ENCODE data around the gene P3H2. TPM values are rescaled to one million over a fixed set of nuclear protein-coding genes. Genes with fewer than 3 reads are reported as not detected.

P3H2 gene
- total and polyA plus RNA-seq, 2 experiments from 2014 or later: 14.5 TPM

GRCh38 chr3:189953551-189953950 lies 167.1 kb downstream of the P3H2 start:
- TF ChIP-seq EZH2 (IDR thresholded peaks at IDR 0.05; ENCODE audit: borderline replicate concordance): no peak
- no peak for TF ChIP-seq EZH2phosphoT487 (IDR thresholded peaks at IDR 0.05; ENCODE audit: low read depth, severe bottlenecking, unreplicated experiment)
- no peak for TF ChIP-seq CTCF (IDR thresholded peaks at IDR 0.05; ENCODE audit: poor library complexity)
- no peak for DNase-seq (ENCODE audit: low spot score)

GRCh38 chr3:189952272-189952671 lies 168.4 kb downstream of the P3H2 start:
- no peaks in the 10 kb centered on the region for H3K36me3 ChIP-seq (replicated peaks; ENCODE audit: insufficient read depth, low read depth)
- no peak overlapping the region for H3K27ac ChIP-seq
- no peaks in the 10 kb centered on the region for H3K27me3 ChIP-seq
- no peak overlapping the region for H3K4me2 ChIP-seq
- no peak overlapping the region for H2AFZ ChIP-seq
- no peaks in the 10 kb centered on the region for H3K4me1 ChIP-seq (ENCODE audit: insufficient read depth)
- H4K20me1 ChIP-seq (ENCODE audit: insufficient read depth, poor library complexity, severe bottlenecking): no peaks in the 10 kb centered on the region
- H3K4me3 ChIP-seq: no peak overlapping the region
- 79% methylated on average over 7 of the region's 7 CpGs for WGBS (ENCODE audit: low lambda C conversion rate, missing lambda C conversion rate)
- DNase-seq (ENCODE audit: low spot score): no peak
- H3K9me2 ChIP-seq (replicated peaks; ENCODE audit: insufficient read depth): no peaks in the 10 kb centered on the region
- no peak for TF ChIP-seq EZH2phosphoT487 (IDR thresholded peaks at IDR 0.05; ENCODE audit: low read depth, severe bottlenecking, unreplicated experiment)
- no peak for TF ChIP-seq EZH2 (IDR thresholded peaks at IDR 0.05; ENCODE audit: borderline replicate concordance)
- no peak for TF ChIP-seq CTCF (IDR thresholded peaks at IDR 0.05; ENCODE audit: poor library complexity)
- no peaks in the 10 kb centered on the region for H3K79me2 ChIP-seq
- no peaks in the 10 kb centered on the region for H3K9me3 ChIP-seq (ENCODE audit: low read depth)

More at GRCh38 chr3:189953551-189953950, 167.1 kb downstream of the P3H2 start:
- Histone ChIP-seq H3K27me3 (no peaks in the 10 kb centered on the region), H3K4me2 (no peak overlapping the region), H3K27ac (no peak overlapping the region), H3K9me3 (ENCODE audit: low read depth) (no peaks in the 10 kb centered on the region), H3K9me2 (replicated peaks; ENCODE audit: insufficient read depth) (no peaks in the 10 kb centered on the region), H2AFZ (no peak overlapping the region), H4K20me1 (ENCODE audit: insufficient read depth, poor library complexity, severe bottlenecking) (no peaks in the 10 kb centered on the region), H3K79me2 (no peaks in the 10 kb centered on the region), H3K4me3 (no peak overlapping the region), H3K36me3 (replicated peaks; ENCODE audit: insufficient read depth, low read depth) (no peaks in the 10 kb centered on the region), H3K4me1 (ENCODE audit: insufficient read depth) (no peaks in the 10 kb centered on the region)
- 88% methylated on average over 4 of the region's 4 CpGs for WGBS (ENCODE audit: low lambda C conversion rate, missing lambda C conversion rate)

GRCh38 chr3:189950258-189950657 lies 170.4 kb downstream of the P3H2 start:
- 48% methylated on average over 6 of the region's 6 CpGs for WGBS (ENCODE audit: low lambda C conversion rate, missing lambda C conversion rate)
- Histone ChIP-seq H3K9me3 (ENCODE audit: low read depth) (no peaks in the 10 kb centered on the region), H2AFZ (no peak overlapping the region), H3K36me3 (replicated peaks; ENCODE audit: insufficient read depth, low read depth) (no peaks in the 10 kb centered on the region), H3K4me1 (ENCODE audit: insufficient read depth) (no peaks in the 10 kb centered on the region), H3K4me2 (no peak overlapping the region), H3K27me3 (no peaks in the 10 kb centered on the region), H3K79me2 (no peaks in the 10 kb centered on the region), H3K9me2 (replicated peaks; ENCODE audit: insufficient read depth) (no peaks in the 10 kb centered on the region), H3K4me3 (no peak overlapping the region), H3K27ac (no peak overlapping the region), H4K20me1 (ENCODE audit: insufficient read depth, poor library complexity, severe bottlenecking) (no peaks in the 10 kb centered on the region)
- DNase-seq (ENCODE audit: low spot score): no peak
- no peak for TF ChIP-seq EZH2 (IDR thresholded peaks at IDR 0.05; ENCODE audit: borderline replicate concordance)
- no peak for TF ChIP-seq EZH2phosphoT487 (IDR thresholded peaks at IDR 0.05; ENCODE audit: low read depth, severe bottlenecking, unreplicated experiment)
- TF ChIP-seq CTCF (IDR thresholded peaks at IDR 0.05; ENCODE audit: poor library complexity): no peak

- H3K27ac ChIP-seq: no peak overlapping the region
- DNase-seq (ENCODE audit: low spot score): no peak
- H3K4me1 ChIP-seq (ENCODE audit: insufficient read depth): no peaks in the 10 kb centered on the region
- H3K4me2 ChIP-seq: no peak overlapping the region
- H3K9me2 ChIP-seq (replicated peaks; ENCODE audit: insufficient read depth): no peaks in the 10 kb centered on the region
- H2AFZ ChIP-seq: no peak overlapping the region
- no peaks in the 10 kb centered on the region for H3K9me3 ChIP-seq (ENCODE audit: low read depth)
- no peaks in the 10 kb centered on the region for H3K27me3 ChIP-seq
- 81% methylated on average over 4 of the region's 4 CpGs for WGBS (ENCODE audit: low lambda C conversion rate, missing lambda C conversion rate)
- H3K4me3 ChIP-seq: no peak overlapping the region
- no peaks in the 10 kb centered on the region for H4K20me1 ChIP-seq (ENCODE audit: insufficient read depth, poor library complexity, severe bottlenecking)
- H3K36me3 ChIP-seq (replicated peaks; ENCODE audit: insufficient read depth, low read depth): no peaks in the 10 kb centered on the region
- H3K79me2 ChIP-seq: no peaks in the 10 kb centered on the region
- TF ChIP-seq EZH2 (IDR thresholded peaks at IDR 0.05; ENCODE audit: borderline replicate concordance) (no peak), EZH2phosphoT487 (IDR thresholded peaks at IDR 0.05; ENCODE audit: low read depth, severe bottlenecking, unreplicated experiment) (no peak), CTCF (IDR thresholded peaks at IDR 0.05; ENCODE audit: poor library complexity) (no peak)
Observed at GRCh38 chr3:189949580-189949979, 171.1 kb downstream of the P3H2 start.

All from hepatocyte (in vitro differentiated cells).